Trophoblast cell (in vitro differentiated cells and primary cell): ENCODE results near the gene SLC25A19.
A peak's percentile ranks its signal among the peaks of the same experiment; 100 is the strongest.

Experiments
- DNase-seq, 2 donors: peaks; one replicate each; pipeline ENCODE4 v3.0.0-alpha.2; 2016
- H2AFZ ChIP-seq: 2 replicates; pipeline ENCODE4 v1.6.1; 2013; ENCODE audit warnings: low read length, moderate library complexity, mild to moderate bottlenecking; ENCODE audit not compliant: insufficient read depth, poor library complexity
- H2AK5ac ChIP-seq: 2 replicates; pipeline ENCODE4 v1.6.1; 2013; ENCODE audit warnings: mild to moderate bottlenecking, low read length
- H2BK120ac ChIP-seq: 2 replicates; pipeline ENCODE4 v1.6.1; 2013; ENCODE audit warnings: low read length, mild to moderate bottlenecking, moderate library complexity; ENCODE audit not compliant: insufficient read depth, poor library complexity
- H2BK12ac ChIP-seq: 2 replicates; pipeline ENCODE4 v1.6.1; 2013; ENCODE audit warnings: mild to moderate bottlenecking, low read length, moderate library complexity
- H2BK5ac ChIP-seq: 2 replicates; pipeline ENCODE4 v1.6.1; 2013; ENCODE audit warnings: low read length, low read depth, moderate library complexity, mild to moderate bottlenecking; ENCODE audit not compliant: poor library complexity
- H3K14ac ChIP-seq: 2 replicates; pipeline ENCODE4 v1.6.1; 2013; ENCODE audit warnings: mild to moderate bottlenecking, low read length
- H3K18ac ChIP-seq: 2 replicates; pipeline ENCODE4 v1.6.1; 2013; ENCODE audit warnings: mild to moderate bottlenecking, low read length
- H3K23ac ChIP-seq: 2 replicates; pipeline ENCODE4 v1.6.1; 2013; ENCODE audit warnings: low read length
- H3K27ac ChIP-seq: 2 replicates; pipeline ENCODE4 v1.5.1; 2013; ENCODE audit warnings: low read depth, mild to moderate bottlenecking, inconsistent platforms, low read length, moderate library complexity
- H3K27me3 ChIP-seq: 2 replicates; pipeline ENCODE4 v1.6.1; 2013; ENCODE audit warnings: inconsistent platforms, mild to moderate bottlenecking, low read length, moderate library complexity; ENCODE audit not compliant: insufficient read depth
- H3K36me3 ChIP-seq, 2 experiments: 1 replicate in 1 of 2; 2 replicates in 1 of 2; pipeline ENCODE4 v1.6.1; 2013; ENCODE audit warnings: low read length in 2 of 2, mild to moderate bottlenecking in 2 of 2, moderate library complexity in 1 of 2; ENCODE audit not compliant: insufficient read depth in 2 of 2, control insufficient read depth in 1 of 2
- H3K4ac ChIP-seq: 2 replicates; pipeline ENCODE4 v1.6.1; 2013; ENCODE audit warnings: low read depth, mild to moderate bottlenecking, low read length, moderate library complexity
- H3K4me1 ChIP-seq, 2 experiments: 1 replicate in 1 of 2; 2 replicates in 1 of 2; pipeline ENCODE4 v1.6.1; 2013; ENCODE audit warnings: low read length in 2 of 2, mild to moderate bottlenecking in 2 of 2, moderate library complexity in 1 of 2; ENCODE audit not compliant: insufficient read depth in 2 of 2, control insufficient read depth in 1 of 2
- H3K4me2 ChIP-seq: 2 replicates; pipeline ENCODE4 v1.6.1; 2013; ENCODE audit warnings: inconsistent platforms, mild to moderate bottlenecking, low read length, moderate library complexity
- H3K4me3 ChIP-seq: 2 replicates; pipeline ENCODE4 v1.5.1; 2013; ENCODE audit warnings: mild to moderate bottlenecking, low read depth, low read length, inconsistent platforms
- H3K79me1 ChIP-seq: one replicate; pipeline ENCODE4 v1.6.1; 2013; ENCODE audit warnings: low read length
- H3K79me2 ChIP-seq: 2 replicates; pipeline ENCODE4 v1.6.1; 2013; ENCODE audit warnings: low read length, mild to moderate bottlenecking; ENCODE audit not compliant: control insufficient read depth, insufficient read depth, poor library complexity
- H3K9ac ChIP-seq: 2 replicates; pipeline ENCODE4 v1.6.1; 2013; ENCODE audit warnings: mild to moderate bottlenecking, low read length
- H3K9me3 ChIP-seq: 2 replicates; pipeline ENCODE4 v1.6.1; 2013; ENCODE audit warnings: low read depth, mild to moderate bottlenecking, control low read depth, inconsistent platforms, low read length; ENCODE audit not compliant: insufficient read depth
- H4K12ac ChIP-seq: 2 replicates; pipeline ENCODE4 v1.6.1; 2013; ENCODE audit warnings: low read depth, mild to moderate bottlenecking, low read length, moderate library complexity
- H4K8ac ChIP-seq: 2 replicates; pipeline ENCODE4 v1.6.1; 2013; ENCODE audit warnings: low read depth, mild to moderate bottlenecking, low read length, moderate library complexity
- H4K91ac ChIP-seq: one replicate; pipeline ENCODE4 v1.6.1; 2013; ENCODE audit warnings: low read depth, mild to moderate bottlenecking, low read length, moderate library complexity
- WGBS: extraction: QIAGEN DNeasy Blood & Tissue Kit; methylation state at CpG from one replicate; pipeline ENCODE4 v1.1.7; 2013; ENCODE audit warnings: missing lambda C conversion rate; ENCODE audit not compliant: insufficient read length, insufficient coverage; ENCODE audit errors: extremely low coverage; 5-methylcytosine and 5-hydroxymethylcytosine counted together

The SLC25A19 gene

GRCh38 chr17:75313941-75314551, 24.8 kb upstream of the SLC25A19 start:
- Histone ChIP-seq H3K4ac (no peak overlapping the region), H2BK120ac (no peak overlapping the region), H2BK5ac (no peak overlapping the region), H3K9ac (no peak overlapping the region), H3K27ac (no peak overlapping the region), H3K4me3 (no peak overlapping the region), H3K14ac (no peak overlapping the region), H3K79me2 (no peaks in the 10 kb centered on the region), H3K23ac (no peak overlapping the region), H3K18ac (no peak overlapping the region), H3K4me2 (no peak overlapping the region), H3K4me1 (peaks cover 6 to 8% of the 10 kb centered on the region in 2 experiments), H3K79me1 (no peaks in the 10 kb centered on the region), H4K12ac (peak overlapping the region; percentile 12), H4K91ac (no peak overlapping the region), H3K36me3 (peaks cover 13 to 18% of the 10 kb centered on the region in 2 experiments), H3K27me3 (no peaks in the 10 kb centered on the region), H2AK5ac (no peak overlapping the region), H2BK12ac (no peak overlapping the region), H2AFZ (no peak overlapping the region), H4K8ac (no peak overlapping the region), H3K9me3 (peaks cover 4% of the 10 kb centered on the region)
- peak; percentile 69 to 87 for DNase-seq
- WGBS: no CpG with 5 or more reads among the region's 14 CpGs

- no peak overlapping the region for H4K8ac ChIP-seq
- H3K79me1 ChIP-seq: no peaks in the 10 kb centered on the region
- H2BK120ac ChIP-seq: no peak overlapping the region
- no peak overlapping the region for H3K18ac ChIP-seq
- H3K4ac ChIP-seq: no peak overlapping the region
- H3K4me2 ChIP-seq: no peak overlapping the region
- WGBS: no CpG with 5 or more reads among the region's 20 CpGs
- no peak overlapping the region for H2AFZ ChIP-seq
- no peaks in the 10 kb centered on the region for H3K79me2 ChIP-seq
- DNase-seq: peak; percentile 85 to 91
- no peak overlapping the region for H2BK5ac ChIP-seq
- H3K4me3 ChIP-seq: no peak overlapping the region
- no peak overlapping the region for H2BK12ac ChIP-seq
- no peaks in the 10 kb centered on the region for H3K27me3 ChIP-seq
- peaks cover 6 to 10% of the 10 kb centered on the region in 2 experiments for H3K4me1 ChIP-seq
- no peak overlapping the region for H4K12ac ChIP-seq
- H3K23ac ChIP-seq: no peak overlapping the region
- H3K14ac ChIP-seq: no peak overlapping the region
- no peak overlapping the region for H2AK5ac ChIP-seq
- H3K9ac ChIP-seq: no peak overlapping the region
- H3K9me3 ChIP-seq: no peaks in the 10 kb centered on the region
- H4K91ac ChIP-seq: no peak overlapping the region
- peaks cover 0 to 2% of the 10 kb centered on the region in 2 experiments for H3K36me3 ChIP-seq
- no peak overlapping the region for H3K27ac ChIP-seq
Measured at GRCh38 chr17:75308732-75309629, 19.7 kb upstream of the SLC25A19 start.

- H3K4ac ChIP-seq: no peak overlapping the region
- H4K12ac ChIP-seq: no peak overlapping the region
- DNase-seq: peak; percentile 94 to 99
- no peaks in the 10 kb centered on the region for H3K27me3 ChIP-seq
- H2AFZ ChIP-seq: no peak overlapping the region
- H2AK5ac ChIP-seq: no peak overlapping the region
- no peak overlapping the region for H2BK5ac ChIP-seq
- H3K4me2 ChIP-seq: no peak overlapping the region
- H3K18ac ChIP-seq: no peak overlapping the region
- no peak overlapping the region for H3K9ac ChIP-seq
- no peak overlapping the region for H3K23ac ChIP-seq
- no peak overlapping the region for H3K27ac ChIP-seq
- WGBS: no CpG with 5 or more reads among the region's 13 CpGs
- no peaks in the 10 kb centered on the region for H3K79me1 ChIP-seq
- H3K14ac ChIP-seq: no peak overlapping the region
- no peaks in the 10 kb centered on the region for H3K79me2 ChIP-seq
- H3K4me1 ChIP-seq: peaks cover 6 to 10% of the 10 kb centered on the region in 2 experiments
- no peak overlapping the region for H4K91ac ChIP-seq
- H3K4me3 ChIP-seq: no peak overlapping the region
- H2BK120ac ChIP-seq: no peak overlapping the region
- H3K36me3 ChIP-seq: no peaks in the 10 kb centered on the region
- H4K8ac ChIP-seq: no peak overlapping the region
- no peak overlapping the region for H2BK12ac ChIP-seq
- no peaks in the 10 kb centered on the region for H3K9me3 ChIP-seq
Measured at GRCh38 chr17:75307957-75308731, 18.9 kb upstream of the SLC25A19 start.

- Histone ChIP-seq H4K8ac (no peak overlapping the region), H3K4me1 (no peaks in the 10 kb centered on the region), H3K9ac (no peak overlapping the region), H2BK5ac (no peak overlapping the region), H3K4me3 (no peak overlapping the region), H3K4ac (no peak overlapping the region), H3K18ac (no peak overlapping the region), H2AFZ (no peak overlapping the region), H3K79me1 (no peaks in the 10 kb centered on the region), H3K27ac (no peak overlapping the region), H3K27me3 (no peaks in the 10 kb centered on the region), H3K36me3 (no peaks in the 10 kb centered on the region), H2BK120ac (no peak overlapping the region), H3K14ac (no peak overlapping the region), H4K91ac (no peak overlapping the region), H2BK12ac (no peak overlapping the region), H3K79me2 (no peaks in the 10 kb centered on the region), H2AK5ac (no peak overlapping the region), H3K23ac (no peak overlapping the region), H3K4me2 (no peak overlapping the region), H3K9me3 (no peaks in the 10 kb centered on the region), H4K12ac (no peak overlapping the region)
- no peak for DNase-seq
- WGBS: no CpG with 5 or more reads among the region's 17 CpGs
Measured at GRCh38 chr17:75301502-75302206, 12.4 kb upstream of the SLC25A19 start.
